GM20000 (cell line): ENCODE results near the gene MOSPD3.

Experiments
- DNase-seq: peaks from one replicate; pipeline ENCODE4 v3.0.0; 2012; ENCODE audit warnings: low spot score
- CTCF ChIP-seq: IDR thresholded peaks from 2 replicates; pipeline ENCODE4 v1.5.1; 2012; ENCODE audit warnings: mild to moderate bottlenecking, control low read depth; ENCODE audit errors: extremely low read depth, missing control alignments

The MOSPD3 gene

DNA sequence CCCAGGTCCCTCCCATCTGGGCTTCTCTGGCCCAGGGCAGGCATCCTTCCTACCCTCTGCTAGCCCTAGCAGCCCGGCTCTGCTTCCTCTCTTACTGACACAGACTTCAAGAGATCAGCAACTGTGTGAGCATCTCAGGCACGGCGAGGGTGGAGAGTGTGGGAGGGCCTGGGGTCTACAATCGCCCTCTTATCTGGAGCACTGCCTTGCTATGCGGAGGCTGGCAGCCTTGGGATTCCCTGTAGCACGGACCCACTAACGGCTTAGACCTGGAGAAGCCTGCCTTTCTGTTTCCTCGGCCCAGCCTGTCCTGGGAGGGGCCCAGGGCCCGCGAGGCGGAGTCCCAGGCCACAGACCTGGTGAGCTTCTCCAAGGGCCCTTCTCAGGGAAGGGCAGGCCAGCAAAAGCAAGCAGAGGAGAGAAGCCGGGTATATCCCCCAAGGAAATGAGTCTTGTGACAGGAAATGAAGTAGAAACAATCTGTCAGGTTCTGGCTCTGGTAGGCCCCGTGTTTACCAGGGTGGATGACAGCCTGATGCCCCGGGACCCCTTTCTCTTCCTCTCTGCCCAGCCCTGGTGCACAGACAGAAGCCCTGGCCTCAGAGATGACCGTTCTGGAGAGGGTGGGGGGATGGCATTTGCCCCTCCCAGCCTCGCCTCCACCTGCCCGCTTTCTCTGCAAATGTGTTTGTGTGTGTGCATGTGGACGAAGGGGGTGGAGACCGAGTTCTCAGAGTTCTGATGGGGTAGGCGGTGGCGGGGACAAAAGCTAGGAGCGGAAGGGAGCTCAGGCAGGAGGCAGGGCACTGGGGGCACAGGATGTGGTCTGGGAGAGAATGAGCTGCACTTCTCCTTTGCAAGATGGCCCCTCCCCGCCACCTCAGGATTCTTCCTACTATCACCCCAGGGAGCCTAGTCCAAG is 28.9 kb upstream of the MOSPD3 start:
- no peak for TF ChIP-seq CTCF
- peak; percentile 66 for DNase-seq

DNA sequence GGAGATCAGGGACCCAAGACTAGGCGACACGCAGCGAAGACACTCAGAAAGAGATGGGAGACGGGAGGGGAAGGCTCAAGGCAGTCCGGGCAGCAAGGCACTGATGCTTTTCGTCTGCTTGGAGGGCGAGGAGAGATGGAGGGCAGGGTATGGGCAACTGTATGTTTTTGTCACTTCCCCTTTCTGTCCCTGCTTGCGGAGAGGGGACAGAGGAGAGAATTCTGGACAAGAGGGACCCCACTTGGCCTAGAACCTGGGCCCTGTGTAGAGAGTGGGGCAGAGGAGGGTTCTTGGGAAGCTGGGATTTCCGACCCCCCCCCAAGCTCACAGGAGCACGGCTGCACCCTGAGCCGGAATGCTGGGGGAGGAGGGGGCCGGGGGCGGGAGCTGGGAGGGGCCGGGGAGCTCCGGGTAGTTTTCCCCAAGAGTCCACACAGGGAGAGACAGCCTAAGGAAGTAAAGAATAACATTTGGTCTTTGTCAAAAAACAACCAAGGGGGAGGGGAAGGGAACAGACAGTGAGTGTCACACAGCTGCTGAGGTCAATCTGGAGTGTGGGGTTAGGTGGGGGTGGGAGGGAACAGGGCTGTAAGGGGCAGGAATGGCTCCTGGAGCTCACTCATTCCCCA is 28.2 kb upstream of the MOSPD3 start:
- no peak for TF ChIP-seq CTCF
- no peak for DNase-seq

- no peak for TF ChIP-seq CTCF
- DNase-seq: no peak
Observed at GRCh38 chr7:100584683-100585510, 27.4 kb upstream of the MOSPD3 start.

- peak; percentile 79 for DNase-seq
- no peak for TF ChIP-seq CTCF
Observed at GRCh38 chr7:100585511-100586265, 26.7 kb upstream of the MOSPD3 start, which contains the start of gene LRCH4. Gene LRCH4, minus strand, starts transcription at chr7:100586129. Its CDS starts 29 bp downstream, at chr7:100586100.

GRCh38 chr7:100586266-100587025 is 25.9 kb upstream of the MOSPD3 start, which contains the start of gene FBXO24:
Gene FBXO24, plus strand, starts transcription at chr7:100586328. Its CDS starts 298 bp downstream, at chr7:100586626.
- no peak for TF ChIP-seq CTCF
- DNase-seq: peak; percentile 99

- TF ChIP-seq CTCF: peak; percentile 23
- DNase-seq: no peak
Observed at GRCh38 chr7:100588438-100588837, 23.9 kb upstream of the MOSPD3 start.
